AG09319 (cell line): ENCODE measurements around the gene RAPGEF1.

Experiments used
- DNase-seq: peaks from one replicate; pipeline ENCODE4 v3.0.0-alpha.2; 2010; ENCODE audit warnings: low read depth; ENCODE audit errors: extremely low read depth
- CTCF ChIP-seq: IDR thresholded peaks from 2 replicates; pipeline ENCODE4 v1.5.1; 2011; ENCODE audit warnings: low read depth, mild to moderate bottlenecking, inconsistent platforms, low read length, moderate library complexity

RAPGEF1 gene

GRCh38 chr9:131605770-131606590 is 133.9 kb downstream of the RAPGEF1 start:
- TF ChIP-seq CTCF: no peak
- no peak for DNase-seq

- no peak for DNase-seq
- no peak for TF ChIP-seq CTCF
Observed at GRCh38 chr9:131603711-131604439, 136.0 kb downstream of the RAPGEF1 start.

GRCh38 chr9:131603199-131603598 is 136.7 kb downstream of the RAPGEF1 start:
- DNase-seq: no peak
- TF ChIP-seq CTCF: no peak

- DNase-seq: no peak
- TF ChIP-seq CTCF: no peak
Observed at GRCh38 chr9:131601683-131602181, 138.1 kb downstream of the RAPGEF1 start.

- TF ChIP-seq CTCF: no peak
- no peak for DNase-seq
Observed at GRCh38 chr9:131598121-131598520, 141.8 kb downstream of the RAPGEF1 start.

GRCh38 chr9:131597246-131597645 is 142.6 kb downstream of the RAPGEF1 start:
- no peak for TF ChIP-seq CTCF

GRCh38 chr9:131596430-131596743 is 143.5 kb downstream of the RAPGEF1 start:
- no peak for TF ChIP-seq CTCF
- DNase-seq: no peak

More at GRCh38 chr9:131597246-131597645, 142.6 kb downstream of the RAPGEF1 start:
- DNase-seq: no peak
